B cell (primary cell): ENCODE data around the gene TALDO1. TPM values are rescaled to one million over a fixed set of nuclear protein-coding genes. Genes with fewer than 3 reads are reported as not detected.
A peak's percentile ranks its signal among the peaks of the same experiment; 100 is the strongest.

Experiments
- ATAC-seq: fragments of 200-7000 bp; cut with Tn5 transposase; one replicate; pipeline ENCODE4 v1.10.0; 2021; ENCODE audit warnings: low read depth, mild to moderate bottlenecking, moderate number of reproducible peaks, moderate library complexity
- CTCF ChIA-PET: fragments of 350-600 bp; sonication (Branson Sonifier 250); formaldehyde crosslinking; loops from one replicate; lab custom pipeline; 2021; ENCODE audit warnings: antibody characterized with exemption, inconsistent platforms; lab: Charles Lee
- POLR2A ChIA-PET: fragments of 350-600 bp; sonication (Branson Sonifier 250); formaldehyde crosslinking; loops from one replicate; lab custom pipeline; 2021; ENCODE audit warnings: antibody characterized with exemption; lab: Charles Lee
- DNase-seq: peaks from one replicate; pipeline ENCODE4 v3.0.0; 2013
- H2AFZ ChIP-seq: 2 replicates; pipeline ENCODE4 v1.6.1; 2012; ENCODE audit warnings: mild to moderate bottlenecking, low read depth, low read length; ENCODE audit not compliant: insufficient read depth, poor library complexity, severe bottlenecking
- H3K27ac ChIP-seq, 2 donors: 1 replicate in 1 of 2; 2 replicates in 1 of 2; pipeline ENCODE4 v1.5.1; 2012 to 2013; ENCODE audit warnings: low read length in 2 of 2, mild to moderate bottlenecking in 2 of 2, moderate library complexity in 1 of 2
- H3K27me3 ChIP-seq, 4 experiments: fragments of 200-600 bp in 1 of 4; sonication (generic) in 1 of 4; replicated peaks in 1 of 4; 1 replicate in 2 of 4; 2 replicates in 2 of 4; pipeline versions ENCODE4 v1.6.1 to v1.7.0; 2013 to 2016; ENCODE audit warnings: low read length in 3 of 4, mild to moderate bottlenecking in 2 of 4, mixed read lengths in 1 of 4, moderate library complexity in 1 of 4; ENCODE audit not compliant: insufficient read depth in 4 of 4, control insufficient read depth in 3 of 4; ENCODE audit errors: control extremely low read depth in 1 of 4
- H3K36me3 ChIP-seq, 2 experiments: replicated peaks in 1 of 2; 1 replicate in 1 of 2; 2 replicates in 1 of 2; pipeline versions ENCODE4 v1.6.1 to v1.7.1; 2013; ENCODE audit warnings: low read length in 1 of 2; ENCODE audit not compliant: insufficient read depth in 2 of 2, control insufficient read depth in 1 of 2; ENCODE audit errors: control extremely low read depth in 1 of 2, extremely low read depth in 1 of 2
- H3K4me1 ChIP-seq, 2 donors: fragments of 200-600 bp in 1 of 2; sonication (generic) in 1 of 2; 1 replicate in 1 of 2; 2 replicates in 1 of 2; pipeline versions ENCODE4 v1.5.1 to v1.6.1; 2013 to 2017; ENCODE audit warnings: low read length in 2 of 2; ENCODE audit not compliant: control insufficient read depth in 2 of 2, insufficient read depth in 2 of 2
- H3K4me2 ChIP-seq: replicated peaks from 2 replicates; pipeline ENCODE3; 2012; ENCODE audit warnings: mild to moderate bottlenecking, low read depth, low read length; ENCODE audit not compliant: poor library complexity, severe bottlenecking
- H3K4me3 ChIP-seq, 5 experiments: fragments of 200-600 bp in 1 of 5; sonication (generic) in 1 of 5; 1 replicate in 3 of 5; 2 replicates in 2 of 5; pipeline versions ENCODE4 v1.5.1 to v1.7.0; 2011 to 2016; ENCODE audit warnings: low read length in 4 of 5, mild to moderate bottlenecking in 4 of 5, low read depth in 2 of 5, control low read depth in 1 of 5, moderate library complexity in 1 of 5; ENCODE audit not compliant: insufficient read depth in 1 of 5; ENCODE audit errors: control extremely low read depth in 1 of 5, extremely low read depth in 1 of 5
- H3K79me2 ChIP-seq: fragments of 200-600 bp; sonication (generic); one replicate; pipeline ENCODE4 v1.6.0; 2016; ENCODE audit warnings: low read length; ENCODE audit not compliant: control insufficient read depth, insufficient read depth
- H3K9ac ChIP-seq: fragments of 200-600 bp; sonication (generic); 2 replicates; pipeline ENCODE4 v1.6.1; 2017; ENCODE audit warnings: mild to moderate bottlenecking, low read length, moderate library complexity
- H3K9me3 ChIP-seq, 3 donors: one replicate each; pipeline versions ENCODE4 v1.6.1 to v1.7.1; 2013; ENCODE audit warnings: low read length in 2 of 3; ENCODE audit not compliant: control insufficient read depth in 2 of 3, insufficient read depth in 1 of 3; ENCODE audit errors: control extremely low read depth in 1 of 3
- H4K20me1 ChIP-seq: 2 replicates; pipeline ENCODE4 v1.6.0; 2012; ENCODE audit warnings: mild to moderate bottlenecking, low read length; ENCODE audit not compliant: insufficient read depth, control insufficient read depth, poor library complexity, severe bottlenecking
- H3K27ac Mint-ChIP-seq: one replicate; pipeline ENCODE4 v1.8.0; 2021; ENCODE audit warnings: mixed read lengths
- H3K27me3 Mint-ChIP-seq: one replicate; pipeline ENCODE4 v1.8.0; 2021; ENCODE audit warnings: mixed read lengths
- H3K4me1 Mint-ChIP-seq: one replicate; pipeline ENCODE4 v1.8.0; 2021; ENCODE audit warnings: mixed read lengths
- H3K4me3 Mint-ChIP-seq: one replicate; pipeline ENCODE4 v1.8.0; 2021; ENCODE audit warnings: mixed read lengths
- H3K9me3 Mint-ChIP-seq: one replicate; pipeline ENCODE4 v1.8.0; 2022; ENCODE audit warnings: mixed read lengths; ENCODE audit not compliant: insufficient read depth
- EZH2 ChIP-seq: IDR thresholded peaks from 2 replicates; pipeline ENCODE4 v1.6.1; 2012; ENCODE audit warnings: borderline replicate concordance, low read depth, mild to moderate bottlenecking, moderate library complexity, low read length; ENCODE audit not compliant: insufficient read depth, poor library complexity, severe bottlenecking
- WGBS: methylation state at CpG from one replicate; pipeline ENCODE4 v1.1.5; 2013; ENCODE audit warnings: missing lambda C conversion rate; ENCODE audit not compliant: insufficient coverage; 5-methylcytosine and 5-hydroxymethylcytosine counted together
- intact Hi-C: fragments of 100-400 bp; cut with micrococcal nuclease; formaldehyde crosslinking; loops from one replicate; pipeline ENCODE4 v1.10.0; 2022
- polyA plus RNA-seq: library from polyadenylated mRNA; depleted of rRNA; stranded (reverse); fragments of >200 nt; gene quantifications from 2 replicates; pipeline ENCODE4 v1.2.3, GENCODE V29; 2012
- total RNA-seq, 2 donors: library from RNA; stranded (reverse); fragments of 120-200 nt in 1 of 2; gene quantifications; 1 replicate in 1 of 2; 2 replicates in 1 of 2; pipeline versions ENCODE4 v1.2.3 to v1.2.4, GENCODE V29; 2013 to 2022
- TF ChIP-seq, protein P1 (sequence below): fragments of 200-600 bp; IDR thresholded peaks from one replicate; pipeline ENCODE4 v1.8.0; 2022; ENCODE audit warnings: antibody characterized with exemption, mild to moderate bottlenecking

TALDO1 gene
- total and polyA plus RNA-seq, 2 donors (not counting 1 experiment from before 2014, with no cell fraction given): 82.4 to 116 TPM

DNA sequence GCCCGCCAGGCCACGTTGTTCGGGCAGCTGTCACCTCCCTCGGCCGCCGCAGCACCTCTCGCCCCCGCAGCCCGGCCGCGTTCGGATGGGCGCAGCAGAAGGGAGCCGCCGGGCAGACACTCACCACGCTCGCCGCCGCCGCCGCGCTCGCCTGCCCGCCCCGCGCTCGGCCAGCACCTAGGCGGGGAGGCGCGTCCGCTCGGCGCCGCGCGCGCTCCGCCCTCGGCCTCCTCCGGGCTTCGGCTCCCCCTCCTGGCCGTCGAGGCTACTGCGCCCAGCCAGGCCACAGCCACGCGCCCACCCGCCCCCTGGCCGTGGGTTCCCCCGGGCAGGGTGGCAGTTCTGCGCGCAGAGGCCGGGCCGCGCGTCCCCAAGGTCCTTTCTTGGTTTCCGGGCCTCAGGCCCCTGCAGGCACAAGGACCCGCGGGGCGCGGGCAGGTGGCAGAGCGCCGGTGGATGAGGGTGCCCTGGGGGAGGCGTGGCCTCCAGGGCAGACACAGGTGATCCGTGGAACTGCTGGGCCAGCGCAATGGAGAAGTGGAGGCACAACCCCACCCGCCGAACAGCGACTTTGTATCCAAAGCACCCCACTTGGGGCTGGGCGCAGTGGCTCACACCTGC, 50.9 kb downstream of the TALDO1 start, which contains the start of gene SLC25A22:
TSS of gene SLC25A22 (minus strand) at position 189 of the 621 bp plus-strand sequence. CDS start 3,275 bp downstream, outside the sequence.
- intact Hi-C loops: loop anchor here (1.0 to 10.0 kb wide), 6 partner anchors 11 to 591 kb away; partner anchors contain the start of genes BET1L, HRAS, LRRC56 and PTDSS2
- ATAC-seq: peak; percentile 78

More for the DNA sequence above, 50.9 kb downstream of the TALDO1 start, which contains the start of gene SLC25A22:
- Mint-ChIP-seq H3K27ac (peak within 1 kb of the TSS; percentile 92), H3K4me1 (peaks cover 20% of the 10 kb centered on the region), H3K4me3 (peak within 1 kb of the TSS; percentile 95), H3K9me3 (no peaks in the 10 kb centered on the region), H3K27me3 (no peaks in the 10 kb centered on the region)
- DNase-seq: peak; percentile 94
- peaks cover 72% of the 10 kb centered on the region for H3K79me2 ChIP-seq
- H4K20me1 ChIP-seq: peaks cover 66% of the 10 kb centered on the region
- H3K9me3 ChIP-seq: no peaks in the 10 kb centered on the region
- peak within 1 kb of the TSS; percentile 99 for H3K4me2 ChIP-seq
- H2AFZ ChIP-seq: peak within 1 kb of the TSS; percentile 87
- no peaks in the 10 kb centered on the region for H3K27me3 ChIP-seq
- H3K4me3 ChIP-seq: peak within 1 kb of the TSS; percentile 19 to 95 (median 93)
- H3K27ac ChIP-seq: peak within 1 kb of the TSS; percentile 83 to 93
- 2% methylated on average over 69 of the region's 69 CpGs for WGBS
- H3K9ac ChIP-seq: peak within 1 kb of the TSS; percentile 89
- TF ChIP-seq, protein P1, sequence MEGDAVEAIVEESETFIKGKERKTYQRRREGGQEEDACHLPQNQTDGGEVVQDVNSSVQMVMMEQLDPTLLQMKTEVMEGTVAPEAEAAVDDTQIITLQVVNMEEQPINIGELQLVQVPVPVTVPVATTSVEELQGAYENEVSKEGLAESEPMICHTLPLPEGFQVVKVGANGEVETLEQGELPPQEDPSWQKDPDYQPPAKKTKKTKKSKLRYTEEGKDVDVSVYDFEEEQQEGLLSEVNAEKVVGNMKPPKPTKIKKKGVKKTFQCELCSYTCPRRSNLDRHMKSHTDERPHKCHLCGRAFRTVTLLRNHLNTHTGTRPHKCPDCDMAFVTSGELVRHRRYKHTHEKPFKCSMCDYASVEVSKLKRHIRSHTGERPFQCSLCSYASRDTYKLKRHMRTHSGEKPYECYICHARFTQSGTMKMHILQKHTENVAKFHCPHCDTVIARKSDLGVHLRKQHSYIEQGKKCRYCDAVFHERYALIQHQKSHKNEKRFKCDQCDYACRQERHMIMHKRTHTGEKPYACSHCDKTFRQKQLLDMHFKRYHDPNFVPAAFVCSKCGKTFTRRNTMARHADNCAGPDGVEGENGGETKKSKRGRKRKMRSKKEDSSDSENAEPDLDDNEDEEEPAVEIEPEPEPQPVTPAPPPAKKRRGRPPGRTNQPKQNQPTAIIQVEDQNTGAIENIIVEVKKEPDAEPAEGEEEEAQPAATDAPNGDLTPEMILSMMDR: peak; percentile 85
- no peak for TF ChIP-seq EZH2
- H3K36me3 ChIP-seq: peaks cover 0 to 9% of the 10 kb centered on the region in 2 experiments
- H3K4me1 ChIP-seq: peaks cover 17 to 35% of the 10 kb centered on the region in 2 donors
- POLR2A ChIA-PET: interaction anchor here (0.7 to 2.8 kb wide), 2 partner anchors 10 to 35 kb away, joined by 3 to 12 read pairs; partner anchors contain the start of genes CD151 and RPLP2
- CTCF ChIA-PET: interaction anchor here (1.3 to 1.4 kb wide), 4 partner anchors 11 to 45 kb away, joined by 3 to 5 read pairs (median 4); partner anchors contain the start of gene RPLP2
